Measurements from ENCODE around the gene TAF1B. TPM values are rescaled to one million over a fixed set of nuclear protein-coding genes. Genes with fewer than 3 reads are reported as not detected.

TAF1B gene
- total RNA-seq, 2 donors from 2014 or later = 4.0 to 6.1 TPM

DNA sequence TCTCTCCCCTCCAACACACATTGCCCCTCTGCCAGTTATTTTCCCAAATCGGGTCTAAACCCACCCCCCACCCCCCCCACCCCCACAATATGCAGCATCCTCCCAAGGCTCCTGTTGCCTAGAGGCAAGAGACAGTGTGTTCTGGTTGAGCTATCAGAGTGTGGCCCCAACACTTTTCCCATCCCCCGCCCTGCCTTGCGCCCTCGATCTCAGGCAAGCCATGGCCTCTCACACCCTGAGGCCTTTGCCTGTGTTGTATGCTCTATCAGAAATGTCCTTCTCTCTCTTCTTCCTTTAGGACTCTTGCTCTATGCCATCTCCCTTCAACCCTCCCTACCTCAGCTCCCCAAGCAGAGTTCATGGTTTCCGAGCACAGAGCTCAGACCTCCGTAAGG, 98.7 kb downstream of the TAF1B start:
- TF ChIP-seq, protein P1, sequence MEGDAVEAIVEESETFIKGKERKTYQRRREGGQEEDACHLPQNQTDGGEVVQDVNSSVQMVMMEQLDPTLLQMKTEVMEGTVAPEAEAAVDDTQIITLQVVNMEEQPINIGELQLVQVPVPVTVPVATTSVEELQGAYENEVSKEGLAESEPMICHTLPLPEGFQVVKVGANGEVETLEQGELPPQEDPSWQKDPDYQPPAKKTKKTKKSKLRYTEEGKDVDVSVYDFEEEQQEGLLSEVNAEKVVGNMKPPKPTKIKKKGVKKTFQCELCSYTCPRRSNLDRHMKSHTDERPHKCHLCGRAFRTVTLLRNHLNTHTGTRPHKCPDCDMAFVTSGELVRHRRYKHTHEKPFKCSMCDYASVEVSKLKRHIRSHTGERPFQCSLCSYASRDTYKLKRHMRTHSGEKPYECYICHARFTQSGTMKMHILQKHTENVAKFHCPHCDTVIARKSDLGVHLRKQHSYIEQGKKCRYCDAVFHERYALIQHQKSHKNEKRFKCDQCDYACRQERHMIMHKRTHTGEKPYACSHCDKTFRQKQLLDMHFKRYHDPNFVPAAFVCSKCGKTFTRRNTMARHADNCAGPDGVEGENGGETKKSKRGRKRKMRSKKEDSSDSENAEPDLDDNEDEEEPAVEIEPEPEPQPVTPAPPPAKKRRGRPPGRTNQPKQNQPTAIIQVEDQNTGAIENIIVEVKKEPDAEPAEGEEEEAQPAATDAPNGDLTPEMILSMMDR (IDR thresholded peaks at IDR 0.05) = no peak
- Histone ChIP-seq H3K9me3 (no peaks in the 10 kb centered on the region), H3K4me3 (no peak overlapping the region), H3K27me3 (no peaks in the 10 kb centered on the region), H3K36me3 (no peaks in the 10 kb centered on the region), H3K4me1 (peaks cover 0 to 5% of the 10 kb centered on the region in 2 donors), H3K27ac (no peak overlapping the region)
- no peak for DNase-seq (ENCODE audit: low spot score)

DNA sequence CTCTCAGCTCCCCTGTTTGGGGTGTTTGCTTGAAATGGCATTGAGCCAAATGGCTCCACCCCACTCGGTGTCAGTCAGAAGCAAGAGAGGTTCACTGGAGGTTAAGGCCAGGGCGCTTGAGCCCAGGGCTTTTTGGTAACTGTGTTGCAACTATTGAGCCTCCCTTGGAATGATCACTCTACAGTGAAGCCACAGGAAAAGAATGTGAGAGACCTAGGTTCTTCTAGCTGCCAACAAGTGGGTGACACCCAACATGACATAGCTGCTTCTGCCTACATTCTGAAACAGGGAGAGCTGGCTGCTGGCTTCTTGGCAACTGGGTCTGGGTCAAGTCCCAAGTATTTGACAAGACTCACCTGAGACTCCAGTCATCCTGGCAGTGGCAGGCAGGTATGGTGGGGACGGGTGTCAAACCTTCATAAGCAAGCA, 101.1 kb downstream of the TAF1B start:
- Histone ChIP-seq H3K9me3 (no peaks in the 10 kb centered on the region), H3K36me3 (no peaks in the 10 kb centered on the region), H3K27ac (no peak overlapping the region), H3K27me3 (no peaks in the 10 kb centered on the region), H3K4me1 (peaks cover 0 to 5% of the 10 kb centered on the region in 2 donors), H3K4me3 (no peak overlapping the region)
- no peak for DNase-seq (ENCODE audit: low spot score)
- TF ChIP-seq, protein P1 (IDR thresholded peaks at IDR 0.05) = no peak

GRCh38 chr2:9945596-9945995, 102.3 kb downstream of the TAF1B start:
- Histone ChIP-seq H3K4me3 (no peak overlapping the region), H3K27me3 (no peaks in the 10 kb centered on the region), H3K4me1 (no peaks in the 10 kb centered on the region), H3K27ac (no peak overlapping the region), H3K36me3 (no peaks in the 10 kb centered on the region), H3K9me3 (no peaks in the 10 kb centered on the region)
- DNase-seq (ENCODE audit: low spot score) = no peak
- TF ChIP-seq, protein P1 (IDR thresholded peaks at IDR 0.05) = no peak

DNA sequence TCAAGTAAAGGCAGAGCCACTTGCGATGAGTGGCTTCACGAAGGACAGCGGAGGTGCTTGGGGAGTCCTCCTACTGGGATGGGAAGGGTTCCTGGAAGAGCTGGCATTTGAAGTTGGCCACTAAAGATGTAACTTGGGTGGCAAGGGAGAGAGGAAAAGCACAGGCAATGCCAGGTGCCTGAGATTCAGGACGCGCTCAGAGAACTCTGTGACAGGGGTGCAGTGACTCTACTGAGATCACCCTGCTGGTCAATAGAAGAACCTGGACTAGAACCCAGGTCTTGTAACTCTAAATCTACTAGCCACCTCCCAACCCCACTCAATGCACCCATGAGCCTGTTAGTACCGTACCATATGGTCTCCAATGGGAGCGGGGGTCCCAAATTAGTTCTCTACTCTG, 102.8 kb downstream of the TAF1B start:
- Histone ChIP-seq H3K4me1 (no peaks in the 10 kb centered on the region), H3K36me3 (no peaks in the 10 kb centered on the region), H3K27ac (no peak overlapping the region), H3K27me3 (no peaks in the 10 kb centered on the region), H3K4me3 (no peak overlapping the region), H3K9me3 (no peaks in the 10 kb centered on the region)
- DNase-seq (ENCODE audit: low spot score) = no peak
- TF ChIP-seq, protein P1 (IDR thresholded peaks at IDR 0.05) = no peak

DNA sequence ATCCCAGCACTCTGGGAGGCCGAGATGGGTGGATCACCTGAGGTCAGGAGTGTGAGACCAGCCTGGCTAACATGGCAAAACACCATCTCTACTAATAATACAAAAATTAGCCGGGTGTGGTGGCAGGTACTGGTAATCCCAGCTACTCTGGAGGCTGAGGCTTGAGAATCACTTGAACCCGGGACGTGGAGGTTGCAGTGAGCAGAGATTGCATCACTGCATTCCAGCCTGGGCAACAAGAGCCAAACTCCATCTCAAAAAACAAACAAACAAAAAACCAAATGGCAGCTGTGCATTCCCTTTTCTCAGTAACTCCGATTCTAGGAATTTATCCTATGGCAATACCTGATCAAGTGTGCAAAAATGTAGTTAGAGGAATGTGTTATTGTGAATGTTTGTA, 103.5 kb downstream of the TAF1B start:
- TF ChIP-seq, protein P1 (IDR thresholded peaks at IDR 0.05) = no peak
- H3K27ac ChIP-seq = no peak overlapping the region
- no peaks in the 10 kb centered on the region for H3K27me3 ChIP-seq
- H3K4me1 ChIP-seq = no peaks in the 10 kb centered on the region
- H3K4me3 ChIP-seq = no peak overlapping the region
- H3K9me3 ChIP-seq = no peaks in the 10 kb centered on the region
- DNase-seq (ENCODE audit: low spot score) = no peak
- no peaks in the 10 kb centered on the region for H3K36me3 ChIP-seq

- no peaks in the 10 kb centered on the region for H3K9me3 ChIP-seq
- TF ChIP-seq, protein P1 (IDR thresholded peaks at IDR 0.05) = no peak
- no peaks in the 10 kb centered on the region for H3K27me3 ChIP-seq
- H3K36me3 ChIP-seq = no peaks in the 10 kb centered on the region
- no peak for DNase-seq (ENCODE audit: low spot score)
- no peak overlapping the region for H3K27ac ChIP-seq
- H3K4me3 ChIP-seq = no peak overlapping the region
- peaks cover 0 to 9% of the 10 kb centered on the region in 2 donors for H3K4me1 ChIP-seq
These were observed 105.4 kb downstream of the TAF1B start for GRCh38 chr2:9948721-9949120.

Data from right atrium auricular region (tissue), 2 donors.